WTC11 (cell line): ENCODE measurements around the gene TMEM215. TPM values are rescaled to one million over a fixed set of nuclear protein-coding genes. Genes with fewer than 3 reads are reported as not detected.

ENCODE experiments used
- ATAC-seq: fragments of 200-7000 bp; cut with Tn5 transposase; 2 replicates; pipeline ENCODE4 v1.10.0; 2021; ENCODE audit warnings: mild to moderate bottlenecking, moderate library complexity
- CTCF ChIA-PET: fragments of 300-600 bp; sonication (Branson Sonifier 250); formaldehyde crosslinking; loops from one replicate; lab custom pipeline; 2021; ENCODE audit warnings: antibody characterized with exemption; lab: Charles Lee
- POLR2A ChIA-PET: fragments of 350-600 bp; sonication (Branson Sonifier 250); formaldehyde crosslinking; loops from one replicate; lab custom pipeline; 2021; ENCODE audit warnings: antibody characterized with exemption; lab: Charles Lee
- DNase-seq: peaks from one replicate; pipeline ENCODE4 v3.0.0; 2021; ENCODE audit warnings: low spot score
- H3K27ac Mint-ChIP-seq: 2 replicates; pipeline ENCODE4 v1.8.0; 2021; ENCODE audit warnings: mixed read lengths
- H3K27me3 Mint-ChIP-seq: 2 replicates; pipeline ENCODE4 v1.8.0; 2021; ENCODE audit warnings: low read depth, mild to moderate bottlenecking, moderate library complexity, mixed read lengths
- H3K36me3 Mint-ChIP-seq: 2 replicates; pipeline ENCODE4 v1.8.0; 2021; ENCODE audit warnings: mixed read lengths
- H3K4me1 Mint-ChIP-seq: 2 replicates; pipeline ENCODE4 v1.8.0; 2022; ENCODE audit warnings: mixed read lengths
- H3K4me3 Mint-ChIP-seq: 2 replicates; pipeline ENCODE4 v1.8.0; 2021; ENCODE audit warnings: mild to moderate bottlenecking, moderate library complexity, mixed read lengths
- H3K9me3 Mint-ChIP-seq: 2 replicates; pipeline ENCODE4 v1.8.0; 2021; ENCODE audit warnings: mixed read lengths
- JUN ChIP-seq: sonication (generic); formaldehyde crosslinking; IDR thresholded peaks from 2 replicates; pipeline ENCODE4 v1.8.0; 2023; ENCODE audit warnings: mild to moderate bottlenecking, missing genetic modification reagents
- RELA ChIP-seq: sonication (generic); formaldehyde crosslinking; IDR thresholded peaks from 2 replicates; pipeline ENCODE4 v1.8.1; 2022; ENCODE audit warnings: missing genetic modification reagents, mild to moderate bottlenecking, borderline replicate concordance
- ZNF317 ChIP-seq: sonication (generic); formaldehyde crosslinking; IDR thresholded peaks from 2 replicates; pipeline ENCODE4 v1.8.1; 2023; ENCODE audit warnings: low read depth, mild to moderate bottlenecking, moderate library complexity, missing genetic modification reagents, borderline replicate concordance
- total RNA-seq: library from RNA; stranded (reverse); gene quantifications from 3 replicates; pipeline ENCODE4 v1.2.3, GENCODE V29; 2021
- TF ChIP-seq, protein P1 (sequence below): sonication (generic); formaldehyde crosslinking; IDR thresholded peaks from 2 replicates; pipeline ENCODE4 v1.8.0; 2023; ENCODE audit warnings: missing genetic modification reagents, mild to moderate bottlenecking, borderline replicate concordance
- TF ChIP-seq, protein P2 (sequence below): fragments of 250-450 bp; sonication (Bioruptor Pico); IDR thresholded peaks from 2 replicates; pipeline ENCODE4 v1.9.0; 2021; ENCODE audit warnings: mild to moderate bottlenecking, borderline replicate concordance
- TF ChIP-seq, protein P3 (sequence below): sonication (generic); formaldehyde crosslinking; conservative IDR thresholded peaks from 2 replicates; pipeline ENCODE4 v1.8.1; 2022; ENCODE audit warnings: mild to moderate bottlenecking, missing genetic modification reagents
- TF ChIP-seq, protein P4 (sequence below): sonication (generic); formaldehyde crosslinking; IDR thresholded peaks from 2 replicates; pipeline ENCODE4 v1.8.1; 2022; ENCODE audit warnings: low read depth, mild to moderate bottlenecking, moderate library complexity, missing genetic modification reagents, borderline replicate concordance
- TF ChIP-seq, protein P5 (sequence below): sonication (generic); formaldehyde crosslinking; IDR thresholded peaks from 2 replicates; pipeline ENCODE4 v1.8.1; 2023; ENCODE audit warnings: mild to moderate bottlenecking, missing genetic modification reagents
- TF ChIP-seq, protein P6 (sequence below): sonication (generic); formaldehyde crosslinking; IDR thresholded peaks from 2 replicates; pipeline ENCODE4 v1.8.1; 2022; ENCODE audit warnings: mild to moderate bottlenecking, missing genetic modification reagents, moderate library complexity, borderline replicate concordance
- TF ChIP-seq, protein P7 (sequence below): sonication (generic); formaldehyde crosslinking; IDR thresholded peaks from 2 replicates; pipeline ENCODE4 v1.8.1; 2023; ENCODE audit warnings: mild to moderate bottlenecking, missing genetic modification reagents, moderate library complexity

TMEM215 gene
- total RNA-seq, 1 experiment from 2014 or later: 0.31 TPM

DNA sequence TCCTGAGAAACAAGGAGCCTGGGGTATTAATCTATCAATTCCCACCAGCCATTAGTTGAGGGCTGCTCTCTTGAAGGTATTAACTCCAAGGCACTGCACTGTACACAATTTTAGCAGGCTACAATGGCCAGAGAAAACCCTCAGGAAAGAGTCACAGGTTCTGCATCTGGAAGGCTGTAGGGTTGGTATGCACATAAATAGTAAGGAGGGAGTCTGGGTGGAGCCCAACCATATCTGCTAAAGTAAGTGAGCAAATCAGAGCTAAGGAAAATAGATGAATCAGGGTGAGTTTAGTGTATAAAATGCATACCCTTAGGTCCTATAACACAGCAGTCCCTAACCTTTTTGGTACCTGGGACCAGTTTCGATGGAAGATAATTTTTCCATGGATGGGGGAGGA lies 18.2 kb downstream of the TMEM215 start (continued):
- TF ChIP-seq, protein P1, sequence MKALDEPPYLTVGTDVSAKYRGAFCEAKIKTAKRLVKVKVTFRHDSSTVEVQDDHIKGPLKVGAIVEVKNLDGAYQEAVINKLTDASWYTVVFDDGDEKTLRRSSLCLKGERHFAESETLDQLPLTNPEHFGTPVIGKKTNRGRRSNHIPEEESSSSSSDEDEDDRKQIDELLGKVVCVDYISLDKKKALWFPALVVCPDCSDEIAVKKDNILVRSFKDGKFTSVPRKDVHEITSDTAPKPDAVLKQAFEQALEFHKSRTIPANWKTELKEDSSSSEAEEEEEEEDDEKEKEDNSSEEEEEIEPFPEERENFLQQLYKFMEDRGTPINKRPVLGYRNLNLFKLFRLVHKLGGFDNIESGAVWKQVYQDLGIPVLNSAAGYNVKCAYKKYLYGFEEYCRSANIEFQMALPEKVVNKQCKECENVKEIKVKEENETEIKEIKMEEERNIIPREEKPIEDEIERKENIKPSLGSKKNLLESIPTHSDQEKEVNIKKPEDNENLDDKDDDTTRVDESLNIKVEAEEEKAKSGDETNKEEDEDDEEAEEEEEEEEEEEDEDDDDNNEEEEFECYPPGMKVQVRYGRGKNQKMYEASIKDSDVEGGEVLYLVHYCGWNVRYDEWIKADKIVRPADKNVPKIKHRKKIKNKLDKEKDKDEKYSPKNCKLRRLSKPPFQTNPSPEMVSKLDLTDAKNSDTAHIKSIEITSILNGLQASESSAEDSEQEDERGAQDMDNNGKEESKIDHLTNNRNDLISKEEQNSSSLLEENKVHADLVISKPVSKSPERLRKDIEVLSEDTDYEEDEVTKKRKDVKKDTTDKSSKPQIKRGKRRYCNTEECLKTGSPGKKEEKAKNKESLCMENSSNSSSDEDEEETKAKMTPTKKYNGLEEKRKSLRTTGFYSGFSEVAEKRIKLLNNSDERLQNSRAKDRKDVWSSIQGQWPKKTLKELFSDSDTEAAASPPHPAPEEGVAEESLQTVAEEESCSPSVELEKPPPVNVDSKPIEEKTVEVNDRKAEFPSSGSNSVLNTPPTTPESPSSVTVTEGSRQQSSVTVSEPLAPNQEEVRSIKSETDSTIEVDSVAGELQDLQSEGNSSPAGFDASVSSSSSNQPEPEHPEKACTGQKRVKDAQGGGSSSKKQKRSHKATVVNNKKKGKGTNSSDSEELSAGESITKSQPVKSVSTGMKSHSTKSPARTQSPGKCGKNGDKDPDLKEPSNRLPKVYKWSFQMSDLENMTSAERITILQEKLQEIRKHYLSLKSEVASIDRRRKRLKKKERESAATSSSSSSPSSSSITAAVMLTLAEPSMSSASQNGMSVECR (CRISPR knock-in tag): no peak
- TF ChIP-seq, protein P2, sequence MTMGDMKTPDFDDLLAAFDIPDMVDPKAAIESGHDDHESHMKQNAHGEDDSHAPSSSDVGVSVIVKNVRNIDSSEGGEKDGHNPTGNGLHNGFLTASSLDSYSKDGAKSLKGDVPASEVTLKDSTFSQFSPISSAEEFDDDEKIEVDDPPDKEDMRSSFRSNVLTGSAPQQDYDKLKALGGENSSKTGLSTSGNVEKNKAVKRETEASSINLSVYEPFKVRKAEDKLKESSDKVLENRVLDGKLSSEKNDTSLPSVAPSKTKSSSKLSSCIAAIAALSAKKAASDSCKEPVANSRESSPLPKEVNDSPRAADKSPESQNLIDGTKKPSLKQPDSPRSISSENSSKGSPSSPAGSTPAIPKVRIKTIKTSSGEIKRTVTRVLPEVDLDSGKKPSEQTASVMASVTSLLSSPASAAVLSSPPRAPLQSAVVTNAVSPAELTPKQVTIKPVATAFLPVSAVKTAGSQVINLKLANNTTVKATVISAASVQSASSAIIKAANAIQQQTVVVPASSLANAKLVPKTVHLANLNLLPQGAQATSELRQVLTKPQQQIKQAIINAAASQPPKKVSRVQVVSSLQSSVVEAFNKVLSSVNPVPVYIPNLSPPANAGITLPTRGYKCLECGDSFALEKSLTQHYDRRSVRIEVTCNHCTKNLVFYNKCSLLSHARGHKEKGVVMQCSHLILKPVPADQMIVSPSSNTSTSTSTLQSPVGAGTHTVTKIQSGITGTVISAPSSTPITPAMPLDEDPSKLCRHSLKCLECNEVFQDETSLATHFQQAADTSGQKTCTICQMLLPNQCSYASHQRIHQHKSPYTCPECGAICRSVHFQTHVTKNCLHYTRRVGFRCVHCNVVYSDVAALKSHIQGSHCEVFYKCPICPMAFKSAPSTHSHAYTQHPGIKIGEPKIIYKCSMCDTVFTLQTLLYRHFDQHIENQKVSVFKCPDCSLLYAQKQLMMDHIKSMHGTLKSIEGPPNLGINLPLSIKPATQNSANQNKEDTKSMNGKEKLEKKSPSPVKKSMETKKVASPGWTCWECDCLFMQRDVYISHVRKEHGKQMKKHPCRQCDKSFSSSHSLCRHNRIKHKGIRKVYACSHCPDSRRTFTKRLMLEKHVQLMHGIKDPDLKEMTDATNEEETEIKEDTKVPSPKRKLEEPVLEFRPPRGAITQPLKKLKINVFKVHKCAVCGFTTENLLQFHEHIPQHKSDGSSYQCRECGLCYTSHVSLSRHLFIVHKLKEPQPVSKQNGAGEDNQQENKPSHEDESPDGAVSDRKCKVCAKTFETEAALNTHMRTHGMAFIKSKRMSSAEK (CRISPR knock-in tag): no peak

DNA sequence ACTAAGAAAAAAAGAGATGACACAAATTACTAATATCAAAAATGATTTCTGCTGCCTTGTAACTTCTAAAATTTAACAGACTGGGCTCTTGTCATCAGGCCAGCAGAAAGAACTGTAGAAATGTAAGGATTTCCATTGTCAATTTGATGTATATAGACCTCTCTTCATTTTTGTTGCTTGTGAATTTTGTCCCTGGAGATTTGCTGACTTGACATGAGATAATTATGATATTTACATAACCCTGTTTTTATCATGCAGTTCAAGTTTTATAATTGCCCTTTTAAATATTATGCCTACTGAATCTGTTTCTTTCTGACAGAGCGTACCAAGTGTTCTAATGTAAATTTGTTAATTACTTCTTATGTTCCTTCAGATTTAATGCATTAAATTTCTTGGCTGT lies 23.9 kb downstream of the TMEM215 start:
- POLR2A ChIA-PET: no interaction called here
- Mint-ChIP-seq H3K36me3 (peaks cover 20% of the 10 kb centered on the region), H3K27ac (no peak overlapping the region), H3K9me3 (peaks cover 46% of the 10 kb centered on the region), H3K27me3 (peaks cover 2% of the 10 kb centered on the region; the same call in 1 of the 2 replicates), H3K4me3 (no peak overlapping the region), H3K4me1 (no peaks in the 10 kb centered on the region)
- TF ChIP-seq, protein P3, sequence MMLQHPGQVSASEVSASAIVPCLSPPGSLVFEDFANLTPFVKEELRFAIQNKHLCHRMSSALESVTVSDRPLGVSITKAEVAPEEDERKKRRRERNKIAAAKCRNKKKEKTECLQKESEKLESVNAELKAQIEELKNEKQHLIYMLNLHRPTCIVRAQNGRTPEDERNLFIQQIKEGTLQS (CRISPR knock-in tag): no peak
- TF ChIP-seq, protein P4, sequence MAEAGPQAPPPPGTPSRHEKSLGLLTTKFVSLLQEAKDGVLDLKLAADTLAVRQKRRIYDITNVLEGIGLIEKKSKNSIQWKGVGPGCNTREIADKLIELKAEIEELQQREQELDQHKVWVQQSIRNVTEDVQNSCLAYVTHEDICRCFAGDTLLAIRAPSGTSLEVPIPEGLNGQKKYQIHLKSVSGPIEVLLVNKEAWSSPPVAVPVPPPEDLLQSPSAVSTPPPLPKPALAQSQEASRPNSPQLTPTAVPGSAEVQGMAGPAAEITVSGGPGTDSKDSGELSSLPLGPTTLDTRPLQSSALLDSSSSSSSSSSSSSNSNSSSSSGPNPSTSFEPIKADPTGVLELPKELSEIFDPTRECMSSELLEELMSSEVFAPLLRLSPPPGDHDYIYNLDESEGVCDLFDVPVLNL (CRISPR knock-in tag): no peak
- TF ChIP-seq JUN (no peak), ZNF317 (CRISPR knock-in tag) (no peak), RELA (CRISPR knock-in tag) (no peak)
- TF ChIP-seq, protein P5, sequence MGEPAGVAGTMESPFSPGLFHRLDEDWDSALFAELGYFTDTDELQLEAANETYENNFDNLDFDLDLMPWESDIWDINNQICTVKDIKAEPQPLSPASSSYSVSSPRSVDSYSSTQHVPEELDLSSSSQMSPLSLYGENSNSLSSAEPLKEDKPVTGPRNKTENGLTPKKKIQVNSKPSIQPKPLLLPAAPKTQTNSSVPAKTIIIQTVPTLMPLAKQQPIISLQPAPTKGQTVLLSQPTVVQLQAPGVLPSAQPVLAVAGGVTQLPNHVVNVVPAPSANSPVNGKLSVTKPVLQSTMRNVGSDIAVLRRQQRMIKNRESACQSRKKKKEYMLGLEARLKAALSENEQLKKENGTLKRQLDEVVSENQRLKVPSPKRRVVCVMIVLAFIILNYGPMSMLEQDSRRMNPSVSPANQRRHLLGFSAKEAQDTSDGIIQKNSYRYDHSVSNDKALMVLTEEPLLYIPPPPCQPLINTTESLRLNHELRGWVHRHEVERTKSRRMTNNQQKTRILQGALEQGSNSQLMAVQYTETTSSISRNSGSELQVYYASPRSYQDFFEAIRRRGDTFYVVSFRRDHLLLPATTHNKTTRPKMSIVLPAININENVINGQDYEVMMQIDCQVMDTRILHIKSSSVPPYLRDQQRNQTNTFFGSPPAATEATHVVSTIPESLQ: no peak
- TF ChIP-seq, protein P6, sequence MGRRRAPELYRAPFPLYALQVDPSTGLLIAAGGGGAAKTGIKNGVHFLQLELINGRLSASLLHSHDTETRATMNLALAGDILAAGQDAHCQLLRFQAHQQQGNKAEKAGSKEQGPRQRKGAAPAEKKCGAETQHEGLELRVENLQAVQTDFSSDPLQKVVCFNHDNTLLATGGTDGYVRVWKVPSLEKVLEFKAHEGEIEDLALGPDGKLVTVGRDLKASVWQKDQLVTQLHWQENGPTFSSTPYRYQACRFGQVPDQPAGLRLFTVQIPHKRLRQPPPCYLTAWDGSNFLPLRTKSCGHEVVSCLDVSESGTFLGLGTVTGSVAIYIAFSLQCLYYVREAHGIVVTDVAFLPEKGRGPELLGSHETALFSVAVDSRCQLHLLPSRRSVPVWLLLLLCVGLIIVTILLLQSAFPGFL: no peak
- TF ChIP-seq, protein P7, sequence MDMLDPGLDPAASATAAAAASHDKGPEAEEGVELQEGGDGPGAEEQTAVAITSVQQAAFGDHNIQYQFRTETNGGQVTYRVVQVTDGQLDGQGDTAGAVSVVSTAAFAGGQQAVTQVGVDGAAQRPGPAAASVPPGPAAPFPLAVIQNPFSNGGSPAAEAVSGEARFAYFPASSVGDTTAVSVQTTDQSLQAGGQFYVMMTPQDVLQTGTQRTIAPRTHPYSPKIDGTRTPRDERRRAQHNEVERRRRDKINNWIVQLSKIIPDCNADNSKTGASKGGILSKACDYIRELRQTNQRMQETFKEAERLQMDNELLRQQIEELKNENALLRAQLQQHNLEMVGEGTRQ (CRISPR knock-in tag): no peak
- DNase-seq (no peak), ATAC-seq (no peak)
- CTCF ChIA-PET: no interaction called here
